ENCODE results near the gene PMEPA1.

PMEPA1 gene

GRCh38 chr20:57709823-57710799 lies at the start of gene PMEPA1:
TSS of gene PMEPA1 (minus strand) at chr20:57710015. CDS start at chr20:57709582, 433 bp downstream.
- DNase-seq (ENCODE audit: low read depth in 3 of 3): peak; percentile 91 to 94 (median 91)

- DNase-seq (ENCODE audit: low read depth in 3 of 3): no peak
These were observed 48.0 kb upstream of the PMEPA1 start for GRCh38 chr20:57757767-57758166.

GRCh38 chr20:57756921-57757320 lies 47.1 kb upstream of the PMEPA1 start:
- no peak for DNase-seq (ENCODE audit: low read depth in 3 of 3)

GRCh38 chr20:57756213-57756612 lies 46.4 kb upstream of the PMEPA1 start:
- no peak for DNase-seq (ENCODE audit: low read depth in 3 of 3)

- DNase-seq (ENCODE audit: low read depth in 3 of 3): no peak
These were observed 45.8 kb upstream of the PMEPA1 start for GRCh38 chr20:57755609-57756008.

GRCh38 chr20:57754190-57754589 lies 44.4 kb upstream of the PMEPA1 start:
- no peak for DNase-seq (ENCODE audit: low read depth in 3 of 3)

GRCh38 chr20:57753332-57754164 lies 43.7 kb upstream of the PMEPA1 start:
- no peak for DNase-seq (ENCODE audit: low read depth in 3 of 3)

GRCh38 chr20:57751411-57751810 lies 41.6 kb upstream of the PMEPA1 start:
- DNase-seq (ENCODE audit: low read depth in 3 of 3): no peak

GRCh38 chr20:57749869-57750268 lies 40.1 kb upstream of the PMEPA1 start:
- no peak for DNase-seq (ENCODE audit: low read depth in 3 of 3)

GRCh38 chr20:57749131-57749690 lies 39.4 kb upstream of the PMEPA1 start:
- DNase-seq (ENCODE audit: low read depth in 3 of 3): no peak

- DNase-seq (ENCODE audit: low read depth in 3 of 3): peak; percentile 18 to 37 (median 23)
These were observed 38.9 kb upstream of the PMEPA1 start for GRCh38 chr20:57748601-57749130.

- DNase-seq (ENCODE audit: low read depth in 3 of 3): no peak
These were observed 38.2 kb upstream of the PMEPA1 start for GRCh38 chr20:57747861-57748481.

GRCh38 chr20:57746832-57747404 lies 37.1 kb upstream of the PMEPA1 start:
- no peak for DNase-seq (ENCODE audit: low read depth in 3 of 3)

- DNase-seq (ENCODE audit: low read depth in 3 of 3): no peak
These were observed 36.4 kb upstream of the PMEPA1 start for GRCh38 chr20:57746201-57746600.

GRCh38 chr20:57744206-57744605 lies 34.4 kb upstream of the PMEPA1 start:
- DNase-seq (ENCODE audit: low read depth in 3 of 3): no peak

GRCh38 chr20:57743450-57744095 lies 33.8 kb upstream of the PMEPA1 start:
- no peak for DNase-seq (ENCODE audit: low read depth in 3 of 3)

- DNase-seq (ENCODE audit: low read depth in 3 of 3): no peak
These were observed 32.8 kb upstream of the PMEPA1 start for GRCh38 chr20:57742507-57743181.

- no peak for DNase-seq (ENCODE audit: low read depth in 3 of 3)
These were observed 28.7 kb upstream of the PMEPA1 start for GRCh38 chr20:57738484-57738883.

GRCh38 chr20:57738053-57738452 lies 28.2 kb upstream of the PMEPA1 start:
- DNase-seq (ENCODE audit: low read depth in 3 of 3): no peak

- no peak for DNase-seq (ENCODE audit: low read depth in 3 of 3)
These were observed 27.5 kb upstream of the PMEPA1 start for GRCh38 chr20:57737349-57737748.
